Tibial nerve (tissue), 4 donors: ENCODE data around the gene FAM83D. TPM values are rescaled to one million over a fixed set of nuclear protein-coding genes. Genes with fewer than 3 reads are reported as not detected.

ENCODE experiments used
- DNase-seq, 2 donors: peaks; one replicate each; pipeline ENCODE4 v3.0.0-alpha.2; 2019; ENCODE audit warnings: low spot score in 2 of 2
- H3K27ac ChIP-seq, 4 donors: fragments of 200-600 bp; sonication (generic) in 3 of 4; one replicate each; pipeline ENCODE4 v1.5.1; 2017 to 2019; ENCODE audit warnings: mild to moderate bottlenecking in 1 of 4
- H3K27me3 ChIP-seq, 2 donors: fragments of 200-600 bp; sonication (generic) in 1 of 2; one replicate each; pipeline versions ENCODE4 v1.5.1 to v1.6.0; 2017 to 2019
- H3K36me3 ChIP-seq, 3 donors: fragments of 200-600 bp; sonication (generic); one replicate each; pipeline ENCODE4 v1.5.1; 2018 to 2019
- H3K4me1 ChIP-seq, 4 donors: fragments of 200-600 bp; sonication (generic) in 3 of 4; one replicate each; pipeline ENCODE4 v1.5.1; 2017 to 2019
- H3K4me3 ChIP-seq, 4 donors: fragments of 200-600 bp; sonication (generic) in 3 of 4; one replicate each; pipeline ENCODE4 v1.5.1; 2017 to 2019; ENCODE audit warnings: mild to moderate bottlenecking in 1 of 4, moderate library complexity in 1 of 4
- H3K9me3 ChIP-seq, 4 donors: fragments of 200-600 bp; sonication (generic) in 3 of 4; one replicate each; pipeline ENCODE4 v1.5.1; 2017 to 2019
- CTCF ChIP-seq, 5 experiments: fragments of 200-600 bp in 3 of 5; fragments of 450-650 bp in 2 of 5; sonication (generic) in 3 of 5; IDR thresholded peaks; one replicate each; pipeline ENCODE4 v1.5.1; 2016 to 2019; ENCODE audit warnings: antibody characterized with exemption in 5 of 5, mild to moderate bottlenecking in 3 of 5, moderate library complexity in 2 of 5
- EP300 ChIP-seq, 2 donors: sonication (generic); formaldehyde crosslinking; IDR thresholded peaks; one replicate each; pipeline ENCODE4 v1.6.1; 2017; ENCODE audit warnings: antibody characterized with exemption in 2 of 2, mild to moderate bottlenecking in 1 of 2
- POLR2A ChIP-seq, 2 donors: fragments of 450-650 bp; IDR thresholded peaks; one replicate each; pipeline ENCODE4 v1.6.1; 2017; ENCODE audit warnings: antibody characterized with exemption in 2 of 2, mild to moderate bottlenecking in 2 of 2, moderate library complexity in 2 of 2
- WGBS, 2 donors: methylation state at CpG; one replicate each; pipeline ENCODE4 v1.1.5; 2018; 5-methylcytosine and 5-hydroxymethylcytosine counted together
- total RNA-seq, 4 donors: library from RNA; depleted of rRNA; stranded (reverse); fragments of >200 nt; gene quantifications; one replicate each; pipeline ENCODE4 v1.1.0, GENCODE V29; 2016

FAM83D gene
- total RNA-seq, 4 donors from 2014 or later: 0.42 to 0.90 TPM; not detected in 2

DNA sequence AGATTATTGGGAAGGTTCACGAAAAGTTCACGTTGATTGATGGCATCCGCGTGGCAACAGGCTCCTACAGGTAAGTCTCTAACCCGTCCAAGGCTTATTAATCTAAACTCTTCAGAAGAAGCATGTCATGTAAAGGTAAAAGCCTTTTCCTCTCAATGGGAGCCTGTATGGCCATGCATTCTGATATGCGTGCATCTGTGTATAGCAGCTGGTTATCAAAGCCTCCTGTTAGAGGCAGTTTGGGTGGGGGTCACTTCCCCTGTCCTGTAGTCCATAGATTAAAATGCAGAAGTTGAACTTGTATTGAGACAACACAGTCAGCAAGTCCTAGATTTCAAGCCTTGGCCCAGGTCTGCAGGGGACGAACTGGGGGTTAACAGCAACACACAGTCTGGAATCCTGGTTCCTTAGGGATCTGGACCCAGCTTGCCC, 21.7 kb downstream of the FAM83D start:
- DNase-seq: no peak
- Histone ChIP-seq H3K4me3 (no peak overlapping the region), H3K27ac (no peak overlapping the region), H3K9me3 (no peaks in the 10 kb centered on the region), H3K36me3 (no peaks in the 10 kb centered on the region), H3K27me3 (no peaks in the 10 kb centered on the region), H3K4me1 (no peaks in the 10 kb centered on the region)
- 76 to 86% methylated on average over 7 of the region's 7 CpGs for WGBS, 2 donors
- TF ChIP-seq CTCF (IDR thresholded peaks at IDR 0.05): no peak
- no peak for TF ChIP-seq POLR2A (IDR thresholded peaks at IDR 0.05)
- TF ChIP-seq EP300 (IDR thresholded peaks at IDR 0.05): no peak

GRCh38 chr20:38950254-38950653, 24.0 kb downstream of the FAM83D start:
- Histone ChIP-seq H3K27ac (no peak overlapping the region), H3K4me3 (no peak overlapping the region), H3K9me3 (no peaks in the 10 kb centered on the region), H3K4me1 (no peaks in the 10 kb centered on the region), H3K36me3 (no peaks in the 10 kb centered on the region), H3K27me3 (no peaks in the 10 kb centered on the region)
- no peak for TF ChIP-seq CTCF (IDR thresholded peaks at IDR 0.05)
- TF ChIP-seq EP300 (IDR thresholded peaks at IDR 0.05): no peak
- WGBS, 2 donors: 91 to 95% methylated on average over 2 of the region's 2 CpGs
- DNase-seq: no peak

DNA sequence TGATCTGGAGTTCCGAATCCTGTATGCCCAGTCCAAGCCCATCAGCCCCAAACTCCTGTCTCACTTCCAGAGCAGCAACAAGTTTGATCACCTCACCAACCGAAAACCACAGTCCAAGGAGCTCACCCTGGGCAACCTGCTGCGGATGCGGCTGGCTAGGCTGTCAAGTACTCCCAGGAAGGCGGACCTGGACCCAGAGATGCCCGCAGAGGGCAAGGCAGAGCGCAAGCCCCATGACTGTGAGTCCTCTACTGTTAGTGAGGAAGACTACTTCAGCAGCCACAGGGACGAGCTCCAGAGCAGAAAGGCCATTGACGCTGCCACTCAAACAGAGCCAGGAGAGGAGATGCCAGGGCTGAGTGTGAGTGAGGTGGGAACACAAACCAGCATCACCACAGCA, 25.4 kb downstream of the FAM83D start:
- Histone ChIP-seq H3K4me1 (no peaks in the 10 kb centered on the region), H3K4me3 (no peak overlapping the region), H3K27me3 (no peaks in the 10 kb centered on the region), H3K27ac (no peak overlapping the region), H3K36me3 (no peaks in the 10 kb centered on the region), H3K9me3 (no peaks in the 10 kb centered on the region)
- WGBS, 2 donors: 98% methylated on average over 7 to 9 of the region's 9 CpGs
- DNase-seq: no peak
- TF ChIP-seq EP300 (IDR thresholded peaks at IDR 0.05): no peak
- TF ChIP-seq POLR2A (IDR thresholded peaks at IDR 0.05): no peak
- TF ChIP-seq CTCF (IDR thresholded peaks at IDR 0.05): no peak

DNA sequence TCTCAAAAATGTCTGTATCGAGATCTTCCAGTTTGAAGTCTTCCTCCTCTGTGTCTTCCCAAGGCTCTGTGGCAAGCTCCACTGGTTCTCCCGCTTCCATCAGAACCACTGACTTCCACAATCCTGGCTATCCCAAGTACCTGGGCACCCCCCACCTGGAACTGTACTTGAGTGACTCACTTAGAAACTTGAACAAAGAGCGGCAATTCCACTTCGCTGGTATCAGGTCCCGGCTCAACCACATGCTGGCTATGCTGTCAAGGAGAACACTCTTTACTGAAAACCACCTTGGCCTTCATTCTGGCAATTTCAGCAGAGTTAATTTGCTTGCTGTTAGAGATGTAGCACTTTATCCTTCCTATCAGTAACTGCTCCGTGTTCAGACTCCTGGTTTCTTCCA, 25.9 kb downstream of the FAM83D start:
- Histone ChIP-seq H3K4me3 (no peak overlapping the region), H3K27me3 (no peaks in the 10 kb centered on the region), H3K27ac (no peak overlapping the region), H3K4me1 (no peaks in the 10 kb centered on the region), H3K9me3 (no peaks in the 10 kb centered on the region), H3K36me3 (no peaks in the 10 kb centered on the region)
- TF ChIP-seq CTCF (IDR thresholded peaks at IDR 0.05): no peak
- TF ChIP-seq POLR2A (IDR thresholded peaks at IDR 0.05): no peak
- TF ChIP-seq EP300 (IDR thresholded peaks at IDR 0.05): no peak
- 94 to 97% methylated on average over 6 of the region's 6 CpGs for WGBS, 2 donors
- DNase-seq: no peak

GRCh38 chr20:38953630-38954340, 27.6 kb downstream of the FAM83D start:
- no peak overlapping the region for H3K4me3 ChIP-seq
- no peaks in the 10 kb centered on the region for H3K27me3 ChIP-seq
- H3K9me3 ChIP-seq: no peaks in the 10 kb centered on the region
- whole genome bisulfite sequencing, 2 donors: 93% methylated on average over 8 of the region's 8 CpGs
- no peaks in the 10 kb centered on the region for H3K4me1 ChIP-seq
- no peak for TF ChIP-seq EP300 (IDR thresholded peaks at IDR 0.05)
- TF ChIP-seq CTCF (IDR thresholded peaks at IDR 0.05): no peak
- no peak for TF ChIP-seq POLR2A (IDR thresholded peaks at IDR 0.05)
- no peaks in the 10 kb centered on the region for H3K36me3 ChIP-seq
- no peak overlapping the region for H3K27ac ChIP-seq
- DNase-seq: no peak
